NB4 (cell line): Measurements from ENCODE around the gene ACOXL.
"Not testable (repeated sequence)": the region's sequence is repeated elsewhere in the genome, so short reads cannot be mapped to it uniquely, and the experiment has no call there.

Source experiments
- DNase-seq: peaks from one replicate; pipeline ENCODE4 v3.0.0; 2010; ENCODE audit warnings: low read depth
- H3K4me3 ChIP-seq: one replicate; pipeline ENCODE4 v1.5.1; 2011; ENCODE audit warnings: mild to moderate bottlenecking, low read depth, low read length, moderate library complexity
- CTCF ChIP-seq: IDR thresholded peaks from one replicate; pipeline ENCODE4 v1.5.1; 2012; ENCODE audit warnings: low read depth, low read length
- MAX ChIP-seq: IDR thresholded peaks from 2 replicates; pipeline ENCODE4 v1.6.1; 2011; ENCODE audit warnings: low read depth, low read length
- MYC ChIP-seq: IDR thresholded peaks from 2 replicates; pipeline ENCODE4 v1.6.1; 2011; ENCODE audit warnings: low read depth, low read length
- POLR2A ChIP-seq: IDR thresholded peaks from 2 replicates; pipeline ENCODE4 v1.6.1; 2011; ENCODE audit warnings: mild to moderate bottlenecking; ENCODE audit not compliant: insufficient read length; ENCODE audit errors: extremely low read depth

The ACOXL gene

GRCh38 chr2:110958346-110959119 is 226.2 kb downstream of the ACOXL start:
- H3K4me3 ChIP-seq: no peak overlapping the region
- no peak for TF ChIP-seq MYC
- no peak for TF ChIP-seq MAX
- TF ChIP-seq POLR2A: no peak
- TF ChIP-seq CTCF: no peak
- no peak for DNase-seq

- no peak for TF ChIP-seq CTCF
- TF ChIP-seq MYC: no peak
- no peak for TF ChIP-seq MAX
- TF ChIP-seq POLR2A: no peak
- DNase-seq: no peak
- no peak overlapping the region for H3K4me3 ChIP-seq
These were observed 226.8 kb downstream of the ACOXL start for GRCh38 chr2:110959198-110959597.

- no peak overlapping the region for H3K4me3 ChIP-seq
- DNase-seq: no peak
- TF ChIP-seq CTCF: no peak
- no peak for TF ChIP-seq POLR2A
- no peak for TF ChIP-seq MYC
- no peak for TF ChIP-seq MAX
These were observed 227.9 kb downstream of the ACOXL start for GRCh38 chr2:110960281-110960680.

- no peak for TF ChIP-seq MAX
- no peak for TF ChIP-seq MYC
- TF ChIP-seq CTCF: no peak
- no peak for TF ChIP-seq POLR2A
- DNase-seq: no peak
- H3K4me3 ChIP-seq: no peak overlapping the region
These were observed 228.6 kb downstream of the ACOXL start for GRCh38 chr2:110960954-110961353.

GRCh38 chr2:110961643-110962042 is 229.3 kb downstream of the ACOXL start:
- H3K4me3 ChIP-seq, DNase-seq: not testable (repeated sequence)

- no peak for DNase-seq
- no peak for TF ChIP-seq MYC
- no peak for TF ChIP-seq POLR2A
- no peak for TF ChIP-seq CTCF
- no peak for TF ChIP-seq MAX
- no peak overlapping the region for H3K4me3 ChIP-seq
These were observed 237.3 kb downstream of the ACOXL start for GRCh38 chr2:110969696-110970095.
